ENCODE measurements around the gene SLC44A3.

The SLC44A3 gene

GRCh38 chr1:94876362-94876761 lies 56.2 kb downstream of the SLC44A3 start:
- DNase-seq, result no peak

GRCh38 chr1:94878329-94878728 lies 58.2 kb downstream of the SLC44A3 start:
- no peak for DNase-seq

DNA sequence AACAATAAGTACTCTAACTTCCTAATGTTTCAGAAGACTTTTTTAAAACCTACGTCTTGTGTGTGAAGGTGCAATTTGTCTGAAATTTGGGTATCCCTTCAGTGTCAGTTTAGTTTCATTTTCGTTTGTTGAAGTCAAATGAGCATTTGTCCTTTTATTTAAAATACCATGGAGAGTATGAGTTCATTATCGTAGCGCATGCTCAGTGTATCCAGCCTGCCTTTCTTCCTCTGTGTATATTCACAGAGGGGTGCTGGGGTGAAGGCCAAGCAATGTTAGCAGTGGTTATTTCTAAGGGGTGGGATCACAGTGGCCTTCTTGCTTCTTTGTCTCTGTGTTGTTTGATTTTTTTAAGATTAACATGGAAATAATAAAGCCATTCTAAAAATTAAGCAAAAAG lies 63.5 kb downstream of the SLC44A3 start:
- no peak for DNase-seq

DNA sequence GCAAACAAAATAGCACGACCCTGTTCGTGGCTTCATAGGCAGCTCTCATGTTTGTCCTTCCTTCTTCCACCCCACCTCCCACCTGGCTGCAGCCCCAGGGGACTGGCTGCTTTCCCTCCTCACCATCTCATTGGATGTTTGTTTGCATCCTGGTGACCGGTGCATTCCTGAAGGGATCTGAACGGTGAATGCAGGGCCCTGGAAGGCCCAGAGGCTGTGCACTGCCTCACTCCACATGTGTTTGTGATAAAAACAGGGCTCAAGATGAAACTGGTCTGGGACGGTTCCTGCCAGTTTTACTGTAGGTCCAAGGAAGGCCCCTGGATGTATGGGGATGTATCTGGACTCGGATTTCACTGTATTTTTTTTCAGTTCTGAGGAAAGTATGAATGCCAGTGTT lies 63.9 kb downstream of the SLC44A3 start:
- DNase-seq, result no peak

DNA sequence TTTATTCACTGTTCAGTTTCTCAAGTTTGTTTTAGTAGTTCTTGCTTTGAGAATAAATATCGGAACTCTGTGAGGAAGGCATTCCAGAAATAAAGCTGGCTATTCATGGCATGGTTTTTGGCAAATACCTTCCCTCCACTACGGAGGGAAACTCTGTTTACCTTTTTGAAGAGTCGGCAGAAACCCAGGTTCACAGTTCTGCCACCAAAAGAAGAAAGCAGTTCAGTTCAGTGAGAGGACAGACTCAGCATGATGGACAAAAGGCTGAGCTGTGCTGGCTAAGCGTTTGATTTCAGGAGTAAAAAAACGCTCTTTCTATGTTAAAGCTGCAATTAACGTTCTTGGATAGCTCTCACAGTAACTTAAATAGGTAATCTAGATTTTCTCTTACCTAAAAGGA lies 64.3 kb downstream of the SLC44A3 start:
- DNase-seq, result no peak

DNA sequence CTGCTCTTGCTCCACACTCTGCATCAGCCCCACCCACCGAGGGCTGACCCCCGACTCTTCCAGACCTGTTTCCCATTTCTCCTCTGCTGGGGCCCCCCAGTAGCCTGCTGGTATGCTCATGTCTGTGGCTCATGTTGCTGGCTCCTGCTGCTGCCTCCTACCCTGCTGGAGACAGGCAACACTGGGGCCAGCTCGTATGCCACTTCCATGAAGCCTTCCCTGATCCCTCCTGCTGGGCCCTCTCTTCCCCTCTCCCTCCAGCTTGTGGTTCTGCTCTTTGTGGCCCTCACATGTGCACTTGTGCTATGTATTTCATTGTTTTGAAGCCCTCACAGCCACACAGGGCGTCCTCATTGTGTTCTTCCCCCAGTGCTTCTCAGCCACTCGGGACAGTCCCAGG lies 66.2 kb downstream of the SLC44A3 start:
- no peak for DNase-seq

GRCh38 chr1:94887106-94887505 lies 66.9 kb downstream of the SLC44A3 start:
- no peak for DNase-seq

DNA sequence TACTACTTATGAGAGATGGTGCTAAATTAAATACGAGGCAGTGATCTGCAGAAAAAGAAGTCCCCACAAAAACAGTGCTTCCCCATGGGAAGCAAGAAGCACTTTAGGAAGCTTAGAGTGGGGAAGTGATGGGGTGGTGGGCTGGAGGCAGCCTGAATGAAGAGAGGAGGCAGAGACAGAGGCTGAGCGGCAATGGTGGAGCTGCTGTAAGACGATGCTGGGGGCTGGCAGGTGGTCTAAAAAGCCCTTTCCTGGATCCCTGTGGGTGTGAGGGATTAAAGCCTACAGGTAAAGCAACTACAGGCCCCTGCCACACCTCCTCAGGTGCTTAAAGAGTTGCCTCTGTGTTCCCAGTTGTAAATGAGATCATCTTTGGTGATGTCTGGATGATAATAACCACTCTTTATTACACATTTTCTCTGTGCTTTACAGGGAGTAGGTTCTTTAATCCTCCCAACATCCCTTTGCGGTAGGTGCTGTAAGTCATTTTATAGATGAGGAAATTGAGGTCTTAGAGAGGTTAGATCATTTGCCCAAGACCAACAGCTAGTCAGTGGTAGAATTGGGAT lies 67.5 kb downstream of the SLC44A3 start:
- DNase-seq, result no peak

- no peak for DNase-seq
These were observed 68.0 kb downstream of the SLC44A3 start for GRCh38 chr1:94888201-94888600.

DNA sequence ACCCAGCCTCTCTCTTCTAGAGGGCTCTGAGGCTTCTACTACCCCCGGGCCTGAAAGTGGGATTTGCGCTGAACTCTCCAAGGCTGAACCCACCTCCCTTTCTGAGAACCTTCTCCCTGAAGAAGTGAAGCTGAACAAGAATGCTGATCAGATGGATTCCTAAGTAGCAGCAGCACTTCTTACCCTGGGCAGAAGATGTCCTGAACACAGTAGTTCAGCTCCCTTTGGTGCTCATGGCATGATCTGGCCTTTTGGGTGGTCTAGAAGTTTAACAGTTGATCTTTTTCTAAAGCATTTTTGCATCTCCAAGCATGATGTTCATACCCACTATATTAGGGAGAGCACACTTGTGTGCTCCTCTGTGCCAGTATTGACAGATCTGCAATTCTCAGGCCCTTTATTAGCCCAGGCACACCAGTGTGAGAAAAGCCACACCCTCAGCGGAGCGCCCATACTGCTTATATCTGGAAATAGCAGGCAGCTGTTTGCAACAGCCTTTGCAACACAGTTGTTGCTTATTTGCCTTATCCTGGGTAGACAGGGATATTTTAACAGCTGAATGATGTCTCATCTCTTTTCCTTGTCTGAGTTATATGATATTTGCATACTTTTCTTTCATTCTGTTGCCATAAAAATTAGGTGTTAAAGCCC lies 72.6 kb downstream of the SLC44A3 start:
- no peak for DNase-seq

- DNase-seq, result no peak
These were observed 74.5 kb downstream of the SLC44A3 start for GRCh38 chr1:94894630-94895029.

- DNase-seq, result no peak
These were observed 75.4 kb downstream of the SLC44A3 start for GRCh38 chr1:94895518-94895917.

- no peak for DNase-seq
These were observed 78.6 kb downstream of the SLC44A3 start for GRCh38 chr1:94898491-94899385.

GRCh38 chr1:94899756-94900155 lies 79.6 kb downstream of the SLC44A3 start:
- no peak for DNase-seq

DNA sequence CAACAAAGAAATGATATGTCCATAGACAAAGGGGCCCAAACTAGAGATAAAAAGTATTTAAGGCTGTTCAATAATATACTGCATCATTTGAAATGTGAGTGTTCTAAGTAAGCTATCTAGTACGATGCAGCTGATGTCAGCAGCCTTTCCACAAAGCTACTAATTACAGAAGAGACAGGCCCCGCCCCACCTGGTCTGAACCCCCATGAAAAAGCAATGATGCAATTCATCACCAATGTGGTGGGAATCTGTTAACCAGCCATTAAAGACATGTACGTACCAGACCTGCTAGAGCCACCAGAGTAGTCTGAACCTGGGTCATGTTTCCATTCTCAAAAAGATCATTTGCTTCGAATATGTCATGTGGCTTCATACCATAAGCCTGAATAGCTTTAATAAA lies 81.7 kb downstream of the SLC44A3 start:
- DNase-seq, result no peak

DNA sequence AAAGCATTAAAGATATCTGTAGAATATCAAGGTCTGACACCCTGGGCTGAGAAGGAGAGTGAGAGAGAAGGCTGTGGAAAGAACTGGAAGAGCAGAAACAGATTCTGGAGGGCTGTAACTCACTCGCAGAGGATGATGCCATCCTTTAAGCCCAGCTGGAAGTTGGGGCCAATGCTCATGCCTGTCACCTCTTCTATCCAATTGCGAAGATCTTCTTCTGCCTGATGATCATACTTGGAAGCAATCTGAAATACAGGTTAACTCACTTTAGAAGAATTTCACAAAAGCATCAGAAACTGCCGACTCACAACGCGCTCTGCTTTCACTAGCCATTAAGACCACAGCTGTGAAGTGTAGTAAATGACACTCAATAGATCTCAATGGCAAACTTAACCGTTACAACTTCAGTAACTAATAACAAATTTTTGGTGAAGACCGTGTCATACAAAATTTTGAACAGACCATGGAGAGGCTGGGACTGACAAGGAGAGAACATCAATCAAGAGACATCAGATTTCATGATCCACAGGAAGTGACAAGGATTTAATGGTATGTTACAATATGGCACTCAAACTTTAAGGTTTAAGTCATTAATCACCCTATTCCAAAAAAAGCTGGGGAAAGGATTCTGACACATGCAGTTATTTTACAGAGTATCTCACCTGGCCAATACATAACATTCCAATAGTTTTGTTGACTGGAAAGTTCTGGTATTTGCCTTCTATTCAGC lies 83.3 kb downstream of the SLC44A3 start:
- DNase-seq, result no peak

GRCh38 chr1:94905207-94905606 lies 85.0 kb downstream of the SLC44A3 start:
- DNase-seq, result no peak

GRCh38 chr1:94906382-94906781 lies 86.2 kb downstream of the SLC44A3 start:
- no peak for DNase-seq

DNA sequence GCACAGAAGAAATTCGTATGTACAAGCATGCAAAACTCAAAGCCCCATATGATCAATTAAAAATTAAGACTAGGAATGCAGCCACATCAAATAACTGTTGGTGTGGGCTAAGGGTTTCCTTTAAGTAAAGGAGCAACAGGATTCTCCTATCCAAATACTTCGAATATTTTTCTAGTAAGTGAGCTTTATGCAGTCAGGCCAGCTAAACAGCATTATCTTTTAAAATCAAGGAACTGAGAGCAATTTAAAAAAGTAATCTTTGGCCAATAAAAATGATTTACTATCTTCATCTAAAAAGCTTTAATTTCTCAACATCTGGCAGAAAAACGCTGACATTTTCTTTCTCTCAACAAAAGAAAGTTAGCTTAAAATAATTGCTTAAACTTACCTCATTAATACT lies 87.0 kb downstream of the SLC44A3 start:
- DNase-seq, result no peak

DNA sequence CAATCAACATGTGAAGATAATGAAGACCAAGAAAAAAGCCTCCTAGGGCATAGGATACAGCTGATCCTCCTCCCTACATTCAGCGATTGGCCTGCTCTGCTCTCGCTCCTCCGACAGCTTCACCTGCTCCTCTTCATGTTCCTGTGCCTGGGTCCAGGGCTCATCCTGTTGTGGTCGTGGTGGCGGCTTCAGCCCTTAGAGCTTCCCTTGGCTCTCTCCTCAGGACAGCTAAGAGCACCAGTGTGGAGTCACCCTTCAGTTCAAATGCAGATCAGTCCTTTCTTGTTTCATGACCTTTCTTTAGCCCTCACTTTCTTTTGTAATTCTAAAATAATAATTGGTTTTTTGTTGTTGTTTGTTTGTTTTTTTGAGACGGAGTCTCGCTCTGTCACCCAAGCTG lies 88.0 kb downstream of the SLC44A3 start:
- DNase-seq, result no peak

- DNase-seq, result no peak
These were observed 88.8 kb downstream of the SLC44A3 start for GRCh38 chr1:94908965-94909364.

GRCh38 chr1:94909486-94909885 lies 89.3 kb downstream of the SLC44A3 start:
- DNase-seq, result no peak
